ENCODE measurements around the gene CMTM5.

CMTM5 gene

GRCh38 chr14:23405516-23406025, 28.7 kb downstream of the CMTM5 start:
- H3K4me3 ChIP-seq (ENCODE audit: low read depth, low read length), result no peak overlapping the region
- TF ChIP-seq MAX (IDR thresholded peaks at IDR 0.05; ENCODE audit: low read depth, low read length), result no peak
- TF ChIP-seq POLR2A (IDR thresholded peaks at IDR 0.05; ENCODE audit: extremely low read depth, insufficient read length), result no peak
- TF ChIP-seq MYC (IDR thresholded peaks at IDR 0.05; ENCODE audit: low read depth, low read length), result no peak
- TF ChIP-seq CTCF (IDR thresholded peaks at IDR 0.05; ENCODE audit: low read depth, low read length), result no peak
- DNase-seq (ENCODE audit: low read depth), result no peak

- no peak for TF ChIP-seq CTCF (IDR thresholded peaks at IDR 0.05; ENCODE audit: low read depth, low read length)
- TF ChIP-seq MAX (IDR thresholded peaks at IDR 0.05; ENCODE audit: low read depth, low read length), result no peak
- no peak for TF ChIP-seq MYC (IDR thresholded peaks at IDR 0.05; ENCODE audit: low read depth, low read length)
- no peak for TF ChIP-seq POLR2A (IDR thresholded peaks at IDR 0.05; ENCODE audit: extremely low read depth, insufficient read length)
- no peak overlapping the region for H3K4me3 ChIP-seq (ENCODE audit: low read depth, low read length)
- peak; percentile 44 for DNase-seq (ENCODE audit: low read depth)
Measured at GRCh38 chr14:23406244-23406643, 29.4 kb downstream of the CMTM5 start.

GRCh38 chr14:23406725-23407355, 30.0 kb downstream of the CMTM5 start:
- no peak for TF ChIP-seq POLR2A (IDR thresholded peaks at IDR 0.05; ENCODE audit: extremely low read depth, insufficient read length)
- no peak for TF ChIP-seq CTCF (IDR thresholded peaks at IDR 0.05; ENCODE audit: low read depth, low read length)
- no peak for TF ChIP-seq MAX (IDR thresholded peaks at IDR 0.05; ENCODE audit: low read depth, low read length)
- TF ChIP-seq MYC (IDR thresholded peaks at IDR 0.05; ENCODE audit: low read depth, low read length), result no peak
- DNase-seq (ENCODE audit: low read depth), result no peak

GRCh38 chr14:23407516-23408306, 30.9 kb downstream of the CMTM5 start, which contains the start of gene MYH6:
Gene MYH6, minus strand, starts transcription at chr14:23408273. Its CDS starts 1,050 bp downstream, at chr14:23407223.
- no peak within 1 kb of the TSS for H3K4me3 ChIP-seq (ENCODE audit: low read depth, low read length)
- TF ChIP-seq CTCF (IDR thresholded peaks at IDR 0.05; ENCODE audit: low read depth, low read length), result no peak
- TF ChIP-seq MAX (IDR thresholded peaks at IDR 0.05; ENCODE audit: low read depth, low read length), result no peak
- TF ChIP-seq POLR2A (IDR thresholded peaks at IDR 0.05; ENCODE audit: extremely low read depth, insufficient read length), result no peak
- no peak for TF ChIP-seq MYC (IDR thresholded peaks at IDR 0.05; ENCODE audit: low read depth, low read length)
- DNase-seq (ENCODE audit: low read depth), result no peak

More at GRCh38 chr14:23406725-23407355, 30.0 kb downstream of the CMTM5 start:
- no peak overlapping the region for H3K4me3 ChIP-seq (ENCODE audit: low read depth, low read length)

- TF ChIP-seq CTCF (IDR thresholded peaks at IDR 0.05; ENCODE audit: low read depth, low read length), result no peak
- TF ChIP-seq MYC (IDR thresholded peaks at IDR 0.05; ENCODE audit: low read depth, low read length), result no peak
- TF ChIP-seq POLR2A (IDR thresholded peaks at IDR 0.05; ENCODE audit: extremely low read depth, insufficient read length), result no peak
- TF ChIP-seq MAX (IDR thresholded peaks at IDR 0.05; ENCODE audit: low read depth, low read length), result no peak
- no peak overlapping the region for H3K4me3 ChIP-seq (ENCODE audit: low read depth, low read length)
- no peak for DNase-seq (ENCODE audit: low read depth)
Measured at GRCh38 chr14:23408307-23408630, 31.4 kb downstream of the CMTM5 start.
